ENCODE measurements around the gene ZNF423.

Gene ZNF423

DNA sequence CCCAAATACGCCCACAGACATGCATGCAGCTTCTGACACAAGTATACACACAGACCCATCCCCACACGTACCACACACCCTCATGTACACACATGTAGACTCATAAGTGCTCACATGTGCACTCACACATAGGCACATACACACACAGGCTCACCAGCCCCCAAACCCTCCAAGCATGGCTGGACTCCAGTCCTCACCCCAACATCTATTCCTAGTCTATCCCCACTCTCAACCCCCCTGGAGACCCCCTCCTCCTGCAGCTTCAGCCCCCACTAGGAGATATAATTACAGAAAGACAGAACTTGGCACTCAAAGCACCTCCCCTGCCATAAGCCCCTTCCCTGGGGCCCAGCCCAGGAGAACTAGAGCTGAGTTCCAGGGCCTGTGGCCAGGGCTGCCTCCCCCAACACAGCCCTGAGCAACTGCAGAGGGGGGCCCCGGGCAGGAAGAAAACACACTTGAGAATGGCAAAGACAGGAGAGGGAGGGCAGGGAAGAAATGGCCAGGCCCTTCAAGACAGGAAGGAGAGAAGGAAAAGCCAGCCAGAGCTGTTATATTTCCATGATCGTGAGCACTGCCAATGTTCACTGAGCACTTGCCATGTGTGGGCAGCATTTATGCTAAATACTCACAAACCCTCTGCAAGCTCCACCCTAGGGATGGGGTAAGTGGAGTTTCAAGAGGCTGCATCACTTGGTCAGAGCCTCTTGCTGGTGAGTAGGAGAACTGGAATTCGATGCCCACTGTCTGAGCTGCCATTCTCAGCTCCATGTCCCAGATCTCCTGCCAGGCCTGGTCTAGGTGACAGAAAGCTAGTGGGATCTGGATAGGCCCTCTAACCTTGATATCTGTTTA lies 224.5 kb downstream of the ZNF423 start:
- Histone ChIP-seq H3K36me3 (ENCODE audit: control insufficient read depth, insufficient read depth, low read length) (peaks cover 23% of the 10 kb centered on the region), H3K27me3 (ENCODE audit: control insufficient read depth, insufficient read depth, low read length, poor library complexity, severe bottlenecking) (no peaks in the 10 kb centered on the region), H3K9me3 (ENCODE audit: control insufficient read depth, low read length) (peaks cover 2% of the 10 kb centered on the region), H3K4me3 (ENCODE audit: insufficient read depth, low read depth, low read length) (no peak overlapping the region), H3K27ac (ENCODE audit: insufficient read depth, low read depth, low read length, poor library complexity, severe bottlenecking) (no peak overlapping the region), H3K4me1 (ENCODE audit: control insufficient read depth, insufficient read depth, low read length) (peaks cover 5% of the 10 kb centered on the region)
- 80 to 82% methylated on average over 5 of the region's 5 CpGs for WGBS, 2 experiments

DNA sequence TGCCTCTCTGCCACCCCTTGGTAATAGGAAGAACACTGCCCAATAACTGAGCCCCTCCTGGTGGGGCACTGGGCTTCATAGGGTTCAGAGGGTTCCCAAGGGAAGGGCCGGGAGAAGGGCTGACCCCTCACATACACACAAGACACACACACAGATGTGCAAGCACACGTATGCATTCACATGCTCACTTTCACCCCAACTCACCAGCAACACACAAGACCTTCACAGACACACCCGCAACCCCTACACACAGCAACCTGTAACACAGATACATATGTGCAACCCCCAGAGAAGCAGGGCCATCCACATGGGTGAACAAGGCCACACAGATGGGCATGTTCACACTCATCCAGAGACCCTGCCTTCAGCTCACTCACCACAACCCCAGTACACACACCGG lies 225.1 kb downstream of the ZNF423 start:
- Histone ChIP-seq H3K4me1 (ENCODE audit: control insufficient read depth, insufficient read depth, low read length) (peaks cover 5% of the 10 kb centered on the region), H3K4me3 (ENCODE audit: insufficient read depth, low read depth, low read length) (no peak overlapping the region), H3K36me3 (ENCODE audit: control insufficient read depth, insufficient read depth, low read length) (peaks cover 16% of the 10 kb centered on the region), H3K27ac (ENCODE audit: insufficient read depth, low read depth, low read length, poor library complexity, severe bottlenecking) (no peak overlapping the region), H3K9me3 (ENCODE audit: control insufficient read depth, low read length) (peaks cover 2% of the 10 kb centered on the region), H3K27me3 (ENCODE audit: control insufficient read depth, insufficient read depth, low read length, poor library complexity, severe bottlenecking) (no peaks in the 10 kb centered on the region)
- WGBS, 2 experiments = 95% methylated on average over 4 of the region's 4 CpGs

DNA sequence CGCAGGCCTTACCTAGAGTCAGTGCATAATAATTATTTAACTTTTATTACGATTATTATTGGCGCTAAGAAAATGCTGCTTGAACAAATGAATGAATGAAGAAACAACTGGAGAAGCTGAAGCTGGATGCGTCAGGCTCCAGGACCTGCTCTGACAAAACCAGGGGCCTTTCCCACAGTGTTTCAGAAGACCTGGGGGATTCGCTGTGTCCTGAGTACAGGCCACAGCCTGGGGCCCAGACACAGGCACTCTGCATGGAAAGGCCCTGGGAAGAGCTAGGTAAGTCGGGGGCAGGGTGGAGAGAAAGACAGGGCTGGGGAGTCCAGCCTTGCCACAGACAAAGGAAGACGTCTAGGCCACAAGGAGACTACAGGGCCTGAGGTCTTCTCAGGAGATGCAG lies 226.1 kb downstream of the ZNF423 start:
- Histone ChIP-seq H3K4me1 (ENCODE audit: control insufficient read depth, insufficient read depth, low read length) (peaks cover 5% of the 10 kb centered on the region), H3K27me3 (ENCODE audit: control insufficient read depth, insufficient read depth, low read length, poor library complexity, severe bottlenecking) (no peaks in the 10 kb centered on the region), H3K4me3 (ENCODE audit: insufficient read depth, low read depth, low read length) (no peak overlapping the region), H3K36me3 (ENCODE audit: control insufficient read depth, insufficient read depth, low read length) (peaks cover 15% of the 10 kb centered on the region), H3K27ac (ENCODE audit: insufficient read depth, low read depth, low read length, poor library complexity, severe bottlenecking) (no peak overlapping the region), H3K9me3 (ENCODE audit: control insufficient read depth, low read length) (peaks cover 2% of the 10 kb centered on the region)
- WGBS, 2 experiments = 95 to 96% methylated on average over 7 of the region's 7 CpGs

DNA sequence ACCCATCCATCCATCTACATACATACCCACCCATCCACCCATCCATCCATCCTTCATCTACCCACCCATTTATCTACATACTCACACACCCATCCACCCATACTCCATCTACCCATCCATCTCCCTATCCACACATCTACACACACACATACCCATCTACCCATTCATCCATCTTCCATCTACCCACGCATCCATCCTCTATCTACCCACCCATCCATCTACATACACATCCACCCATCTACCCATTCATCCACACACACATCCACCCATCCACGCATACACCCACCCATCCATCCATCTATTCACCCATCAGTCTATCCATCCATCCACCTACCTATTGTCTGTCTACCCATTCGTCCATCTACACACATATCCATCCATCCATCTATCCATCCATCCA lies 227.8 kb downstream of the ZNF423 start:
- H3K9me3 ChIP-seq (ENCODE audit: control insufficient read depth, low read length) = peaks cover 2% of the 10 kb centered on the region
- no peak overlapping the region for H3K27ac ChIP-seq (ENCODE audit: insufficient read depth, low read depth, low read length, poor library complexity, severe bottlenecking)
- H3K27me3 ChIP-seq (ENCODE audit: control insufficient read depth, insufficient read depth, low read length, poor library complexity, severe bottlenecking) = no peaks in the 10 kb centered on the region
- 94% methylated on average over 3 of the region's 3 CpGs for WGBS, 2 experiments
- H3K36me3 ChIP-seq (ENCODE audit: control insufficient read depth, insufficient read depth, low read length) = peaks cover 15% of the 10 kb centered on the region
- peaks cover 5% of the 10 kb centered on the region for H3K4me1 ChIP-seq (ENCODE audit: control insufficient read depth, insufficient read depth, low read length)
- H3K4me3 ChIP-seq (ENCODE audit: insufficient read depth, low read depth, low read length) = no peak overlapping the region

DNA sequence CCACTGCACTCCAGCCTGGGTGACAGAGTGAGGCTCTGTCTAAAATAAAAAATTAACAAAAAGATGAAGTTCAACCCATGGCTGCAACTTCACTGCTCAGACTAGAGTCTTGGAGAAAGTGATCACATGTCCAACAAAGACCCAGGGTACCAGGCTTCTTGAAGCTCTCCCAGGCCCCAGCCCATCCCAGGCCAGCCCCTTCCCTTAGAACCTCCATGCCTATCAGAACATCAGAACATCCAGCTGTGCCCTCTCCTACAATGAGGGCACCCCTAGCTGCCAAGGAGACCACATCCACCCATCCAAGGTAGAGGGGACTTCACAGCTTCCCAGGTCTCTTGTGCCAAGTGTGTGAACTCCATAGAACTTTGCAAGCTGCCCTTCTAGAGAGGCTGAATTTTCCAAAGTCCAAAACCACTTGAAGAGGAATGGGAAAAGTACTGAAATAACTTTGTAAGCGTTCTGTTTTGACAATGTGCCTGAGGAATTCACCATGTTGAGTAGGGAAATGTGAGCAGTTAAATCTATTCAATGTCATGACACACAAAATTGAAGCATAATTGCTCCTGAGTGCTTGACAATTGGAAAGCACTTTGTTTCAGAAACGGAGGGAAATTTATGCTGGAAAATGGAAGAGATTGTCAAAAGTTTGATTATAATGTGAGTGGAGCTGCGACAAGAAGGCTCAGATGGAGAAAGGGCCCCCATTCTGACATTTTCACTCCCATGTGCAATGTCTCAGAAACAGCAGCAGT lies 230.4 kb downstream of the ZNF423 start:
- Histone ChIP-seq H3K4me1 (ENCODE audit: control insufficient read depth, insufficient read depth, low read length) (peaks cover 16% of the 10 kb centered on the region), H3K36me3 (ENCODE audit: control insufficient read depth, insufficient read depth, low read length) (peaks cover 15% of the 10 kb centered on the region), H3K4me3 (ENCODE audit: insufficient read depth, low read depth, low read length) (no peak overlapping the region), H3K27ac (ENCODE audit: insufficient read depth, low read depth, low read length, poor library complexity, severe bottlenecking) (no peak overlapping the region), H3K9me3 (ENCODE audit: control insufficient read depth, low read length) (peaks cover 2% of the 10 kb centered on the region), H3K27me3 (ENCODE audit: control insufficient read depth, insufficient read depth, low read length, poor library complexity, severe bottlenecking) (no peaks in the 10 kb centered on the region)
- WGBS, 2 experiments = 92 to 97% methylated on average over 3 of the region's 3 CpGs

DNA sequence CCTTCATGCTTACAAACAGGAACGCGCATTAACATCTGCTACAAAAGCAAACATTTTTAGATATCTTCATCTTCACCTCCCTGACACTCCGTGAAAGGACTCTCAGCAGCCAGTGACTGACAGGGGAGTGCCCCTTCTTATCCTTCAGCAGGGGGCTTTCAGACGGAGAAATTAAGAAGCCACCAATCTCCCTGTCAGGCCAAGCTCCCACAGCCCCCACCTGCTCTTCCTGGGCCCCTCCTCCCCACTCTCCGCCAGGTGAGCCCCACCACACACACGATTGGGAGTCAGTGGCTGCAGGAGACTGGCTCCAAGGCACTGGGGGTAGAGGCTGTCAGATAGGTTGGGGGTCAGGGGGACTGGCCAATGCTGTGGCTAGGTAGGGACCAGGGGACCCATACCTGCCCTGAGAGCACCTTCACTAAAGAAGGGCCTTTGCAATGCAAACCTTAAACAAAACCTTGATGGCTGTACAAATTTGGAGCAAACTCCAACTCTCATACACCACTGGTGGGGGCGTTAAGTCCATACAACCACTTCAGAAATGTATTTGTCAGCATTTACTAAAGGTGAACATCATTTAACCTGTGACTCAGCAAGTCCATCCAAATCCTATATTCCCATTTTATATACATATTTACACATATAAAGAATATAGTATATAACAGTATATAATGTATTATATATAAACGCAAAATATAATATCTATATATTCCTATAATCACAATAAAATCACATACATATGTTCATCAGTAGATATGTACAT lies 232.2 kb downstream of the ZNF423 start:
- WGBS, 2 experiments = 84 to 86% methylated on average over 7 of the region's 8 CpGs
- H3K27ac ChIP-seq (ENCODE audit: insufficient read depth, low read depth, low read length, poor library complexity, severe bottlenecking) = no peak overlapping the region
- H3K4me1 ChIP-seq (ENCODE audit: control insufficient read depth, insufficient read depth, low read length) = peaks cover 16% of the 10 kb centered on the region
- peaks cover 12% of the 10 kb centered on the region for H3K36me3 ChIP-seq (ENCODE audit: control insufficient read depth, insufficient read depth, low read length)
- no peak overlapping the region for H3K4me3 ChIP-seq (ENCODE audit: insufficient read depth, low read depth, low read length)
- no peaks in the 10 kb centered on the region for H3K27me3 ChIP-seq (ENCODE audit: control insufficient read depth, insufficient read depth, low read length, poor library complexity, severe bottlenecking)
- no peaks in the 10 kb centered on the region for H3K9me3 ChIP-seq (ENCODE audit: control insufficient read depth, low read length)

DNA sequence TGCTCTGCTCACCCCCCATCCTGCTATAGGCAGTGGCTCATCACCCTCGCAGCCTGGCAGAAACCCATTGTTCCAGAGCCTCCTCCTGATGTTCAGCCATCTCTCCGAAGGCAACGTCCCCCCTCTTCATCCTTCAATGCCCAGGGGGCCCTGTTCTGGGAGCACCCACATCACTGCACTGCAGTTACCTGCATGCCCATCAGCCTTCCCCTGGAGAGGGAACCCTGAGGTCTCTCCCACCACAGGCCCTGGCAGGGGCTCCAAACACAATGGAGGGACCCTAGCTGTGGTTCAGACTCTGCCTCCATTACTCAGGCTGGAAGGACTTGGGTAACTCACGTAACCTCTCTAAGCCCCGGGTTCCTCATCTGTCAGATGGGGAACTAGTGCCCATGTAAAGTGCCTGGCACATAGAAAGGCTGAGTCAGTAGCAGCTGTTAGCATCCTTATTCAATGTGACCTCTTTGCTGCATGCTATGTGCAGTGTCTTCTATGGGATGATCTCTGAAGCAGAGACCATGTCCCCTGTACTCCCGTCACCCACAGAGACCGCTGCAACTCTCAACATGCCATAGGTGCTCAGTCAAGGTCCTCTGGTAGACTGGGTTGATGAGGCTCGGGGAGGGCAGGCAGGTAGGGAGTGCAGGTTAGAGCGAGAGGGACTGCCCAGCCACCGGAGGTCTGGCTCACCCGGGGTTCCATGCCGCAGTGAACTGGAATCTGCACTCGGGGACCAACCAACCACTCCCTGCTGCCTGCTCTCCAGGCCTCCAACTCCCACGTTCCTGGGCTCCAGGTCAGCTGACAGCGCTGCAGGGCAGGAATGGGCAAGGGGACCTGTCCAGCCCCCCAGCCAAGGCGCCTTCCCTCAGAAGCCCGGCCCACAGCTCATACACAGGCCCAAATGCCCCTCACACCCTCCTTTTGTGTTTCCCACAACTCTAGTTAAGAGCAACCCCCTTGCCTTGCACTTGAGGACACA lies 233.2 kb downstream of the ZNF423 start:
- WGBS, 2 experiments = 93 to 95% methylated on average over 17 of the region's 17 CpGs
- Histone ChIP-seq H3K27ac (ENCODE audit: insufficient read depth, low read depth, low read length, poor library complexity, severe bottlenecking) (no peak overlapping the region), H3K4me1 (ENCODE audit: control insufficient read depth, insufficient read depth, low read length) (peaks cover 16% of the 10 kb centered on the region), H3K36me3 (ENCODE audit: control insufficient read depth, insufficient read depth, low read length) (peaks cover 12% of the 10 kb centered on the region), H3K9me3 (ENCODE audit: control insufficient read depth, low read length) (no peaks in the 10 kb centered on the region), H3K4me3 (ENCODE audit: insufficient read depth, low read depth, low read length) (no peak overlapping the region), H3K27me3 (ENCODE audit: control insufficient read depth, insufficient read depth, low read length, poor library complexity, severe bottlenecking) (no peaks in the 10 kb centered on the region)

DNA sequence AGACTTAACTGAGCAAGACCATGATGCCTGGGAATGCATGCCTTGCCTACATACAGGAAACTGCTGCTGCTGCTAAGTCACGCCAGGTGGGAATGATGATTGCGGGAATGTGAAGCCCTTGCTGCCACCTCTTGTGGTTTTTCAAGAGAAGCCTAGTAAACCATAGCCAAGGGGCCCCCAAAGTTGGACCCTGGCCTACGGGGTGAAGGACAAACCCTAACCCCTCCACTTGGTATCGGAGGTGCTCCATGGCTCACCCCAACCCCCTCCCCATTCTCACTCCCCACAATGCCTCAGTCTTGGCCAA lies 233.9 kb downstream of the ZNF423 start:
- no peaks in the 10 kb centered on the region for H3K9me3 ChIP-seq (ENCODE audit: control insufficient read depth, low read length)
- H3K27me3 ChIP-seq (ENCODE audit: control insufficient read depth, insufficient read depth, low read length, poor library complexity, severe bottlenecking) = no peaks in the 10 kb centered on the region
- no peak overlapping the region for H3K4me3 ChIP-seq (ENCODE audit: insufficient read depth, low read depth, low read length)
- H3K27ac ChIP-seq (ENCODE audit: insufficient read depth, low read depth, low read length, poor library complexity, severe bottlenecking) = no peak overlapping the region
- peaks cover 12% of the 10 kb centered on the region for H3K36me3 ChIP-seq (ENCODE audit: control insufficient read depth, insufficient read depth, low read length)
- peaks cover 16% of the 10 kb centered on the region for H3K4me1 ChIP-seq (ENCODE audit: control insufficient read depth, insufficient read depth, low read length)
- 94 to 99% methylated on average over 4 of the region's 4 CpGs for WGBS, 2 experiments

DNA sequence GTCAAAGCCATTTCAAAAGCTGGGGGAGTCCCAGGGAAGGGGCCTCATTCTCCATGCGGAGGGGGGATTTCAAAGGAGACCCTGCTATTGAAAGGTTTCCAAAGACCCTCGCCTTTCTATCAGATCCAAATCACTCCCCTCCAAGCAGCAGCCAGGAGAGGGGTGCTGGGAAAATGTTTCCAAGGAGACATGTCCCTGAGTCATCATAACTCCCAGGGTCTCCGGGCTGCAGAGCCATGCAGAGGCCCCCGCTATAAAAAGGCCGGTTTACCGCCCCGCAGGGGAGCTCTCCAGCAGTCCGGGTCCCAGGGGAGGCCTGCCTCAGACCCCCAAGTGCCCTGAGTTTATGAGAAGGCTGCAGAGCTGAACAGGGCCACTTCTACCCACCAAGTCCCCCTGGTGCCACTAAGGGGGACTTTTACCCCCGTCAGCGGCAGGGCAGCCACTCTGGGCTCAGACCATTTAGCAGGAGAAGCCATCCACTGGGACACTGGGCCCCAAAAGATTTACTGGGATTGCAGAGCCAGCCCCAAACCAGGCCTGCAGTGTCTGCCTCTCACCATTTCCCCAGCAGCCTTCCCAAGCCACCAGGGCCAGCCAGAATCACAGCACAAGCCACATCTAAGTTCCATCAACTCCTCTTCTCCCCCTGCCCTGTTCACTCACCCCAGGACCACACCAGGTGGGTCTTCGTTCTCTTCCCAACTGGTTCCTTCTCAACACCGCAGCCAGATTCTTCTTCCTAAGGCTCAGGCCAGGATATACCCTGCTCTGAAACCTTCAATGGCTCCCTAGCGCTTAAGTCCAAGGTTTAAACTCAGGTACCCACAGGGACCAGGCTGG lies 234.4 kb downstream of the ZNF423 start:
- peaks cover 16% of the 10 kb centered on the region for H3K4me1 ChIP-seq (ENCODE audit: control insufficient read depth, insufficient read depth, low read length)
- 67 to 77% methylated on average over 13 of the region's 13 CpGs for WGBS, 2 experiments
- H3K27ac ChIP-seq (ENCODE audit: insufficient read depth, low read depth, low read length, poor library complexity, severe bottlenecking) = no peak overlapping the region
- H3K9me3 ChIP-seq (ENCODE audit: control insufficient read depth, low read length) = no peaks in the 10 kb centered on the region
- no peaks in the 10 kb centered on the region for H3K27me3 ChIP-seq (ENCODE audit: control insufficient read depth, insufficient read depth, low read length, poor library complexity, severe bottlenecking)
- H3K36me3 ChIP-seq (ENCODE audit: control insufficient read depth, insufficient read depth, low read length) = peaks cover 12% of the 10 kb centered on the region
- H3K4me3 ChIP-seq (ENCODE audit: insufficient read depth, low read depth, low read length) = no peak overlapping the region

Measured in ectodermal cell (in vitro differentiated cells).